NCI-H748 (cell line): ENCODE measurements around the gene HNRNPR.
"Not testable (repeated sequence)": the region's sequence is repeated elsewhere in the genome, so short reads cannot be mapped to it uniquely, and the experiment has no call there.

Experiments used
- DNase-seq: peaks from one replicate; lab custom pipeline; 2025; ENCODE audit not compliant: unreplicated experiment; lab: John Stamatoyannopoulos, UW

Gene HNRNPR

DNA sequence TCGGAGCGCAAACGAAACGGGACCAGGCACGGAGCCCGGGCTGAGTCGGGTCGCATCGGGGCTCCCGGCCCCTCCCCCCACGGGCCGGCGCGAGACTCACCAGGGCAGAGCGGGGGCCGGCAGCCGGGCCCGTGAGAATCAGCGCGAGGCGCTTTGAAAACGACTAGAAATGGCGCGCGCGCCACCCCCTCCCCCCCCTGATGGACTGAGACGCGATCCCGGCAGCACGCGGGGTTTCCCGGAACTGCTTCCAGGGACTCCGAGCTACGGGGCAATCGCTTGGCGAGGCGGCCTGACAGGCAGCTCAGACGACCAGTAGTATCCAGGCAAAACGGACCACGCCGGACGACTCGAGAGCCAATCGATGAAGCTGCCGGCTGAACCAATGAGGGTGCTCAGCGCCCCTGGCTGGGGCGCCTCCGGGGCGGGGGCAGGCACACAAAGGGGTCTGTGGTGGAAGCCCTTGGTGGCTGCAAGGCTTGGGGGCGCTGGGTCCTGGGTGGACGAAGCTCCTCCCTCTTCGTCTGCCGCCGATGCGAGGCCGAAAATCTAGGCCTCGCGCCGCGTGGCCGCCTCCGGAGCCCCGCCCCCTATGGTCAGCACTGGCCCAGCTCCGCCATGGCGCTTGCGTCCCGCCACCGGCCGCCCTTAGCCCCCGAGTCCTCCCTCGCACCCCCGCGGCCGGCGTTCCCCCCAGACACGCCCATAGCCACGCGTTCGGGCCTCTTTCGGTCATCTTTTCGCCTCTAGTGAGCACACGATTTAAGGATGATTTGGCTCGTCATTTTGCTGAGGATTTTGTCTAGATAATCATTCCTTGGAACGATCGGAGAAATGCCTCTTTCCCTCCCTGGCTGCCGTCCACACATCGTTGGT lies at the start of gene HNRNPR:
Gene HNRNPR (minus strand): TSS at position 174 of the 876 bp plus-strand sequence. CDS start 3,276 bp downstream, outside the sequence.
- DNase-seq, result peak; percentile 99

DNA sequence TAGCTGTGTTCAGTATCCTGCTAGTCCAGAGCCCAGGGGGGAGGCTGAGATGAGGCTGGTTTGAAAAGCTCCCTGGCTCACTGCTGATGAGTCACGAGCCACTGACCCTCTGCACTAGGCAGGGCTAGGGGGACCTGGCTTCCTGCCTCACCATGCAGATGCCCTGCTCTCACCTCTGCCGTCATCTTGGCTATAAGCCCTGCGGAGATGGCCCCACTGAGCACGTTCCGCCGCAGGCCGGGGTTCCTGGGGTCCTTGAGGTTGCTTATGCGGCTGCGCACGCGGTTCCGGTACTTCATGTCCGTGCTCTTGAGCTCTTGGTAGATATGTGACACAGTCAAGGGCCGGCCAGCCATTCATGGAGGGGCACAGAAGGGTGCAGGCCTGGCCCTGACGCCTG lies 49.6 kb upstream of the HNRNPR start:
- no peak for DNase-seq

DNA sequence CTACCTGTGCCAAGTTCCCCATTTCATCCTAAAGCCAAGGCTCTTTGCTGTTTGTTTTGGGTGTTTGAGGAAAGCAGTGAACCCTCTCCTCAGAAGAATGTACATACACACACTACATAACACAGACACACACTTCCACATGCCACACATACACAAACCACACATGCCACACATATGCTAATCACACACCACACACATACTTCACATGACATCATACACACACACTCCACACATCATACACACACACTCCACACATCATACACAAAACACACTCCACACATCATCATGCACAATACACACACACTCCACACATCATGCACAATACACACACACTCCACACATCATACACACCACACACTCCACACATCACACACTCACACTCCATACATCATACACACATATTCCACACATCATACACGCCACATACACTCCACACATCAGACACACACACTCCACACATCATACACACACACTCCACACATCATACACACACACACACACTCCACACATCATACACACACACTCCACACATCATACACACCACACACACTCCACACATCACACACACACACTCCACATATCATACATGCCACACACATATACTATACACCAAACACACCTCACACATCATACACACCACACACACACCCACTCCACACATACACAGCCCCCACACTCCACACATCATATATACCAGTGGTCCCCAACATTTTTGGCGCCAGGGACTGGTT lies 48.2 kb upstream of the HNRNPR start:
- no peak for DNase-seq

DNA sequence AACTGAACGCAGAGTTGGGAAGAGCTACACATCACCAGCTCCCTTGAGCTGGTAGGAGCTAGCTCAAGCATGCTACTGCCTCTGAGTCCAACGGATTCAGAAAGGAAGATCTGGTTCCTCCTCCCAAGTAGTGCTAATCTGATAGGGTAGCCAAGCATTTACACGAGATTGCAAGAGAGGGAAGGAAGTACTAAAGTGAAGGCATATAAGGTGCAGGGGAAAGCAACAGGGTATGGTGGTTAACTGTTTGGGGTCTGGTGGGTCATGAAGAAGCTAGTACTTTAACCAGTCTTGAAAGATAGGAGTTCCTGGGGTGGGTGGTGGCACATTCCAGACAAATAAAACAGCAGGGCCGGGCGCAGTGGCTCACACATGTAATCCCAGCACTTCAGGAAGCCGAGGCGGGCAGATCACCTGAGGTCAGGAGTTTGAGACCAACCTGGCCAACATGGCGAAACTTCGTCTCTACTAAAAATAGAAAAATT lies 45.8 kb upstream of the HNRNPR start:
- DNase-seq, result no peak

DNA sequence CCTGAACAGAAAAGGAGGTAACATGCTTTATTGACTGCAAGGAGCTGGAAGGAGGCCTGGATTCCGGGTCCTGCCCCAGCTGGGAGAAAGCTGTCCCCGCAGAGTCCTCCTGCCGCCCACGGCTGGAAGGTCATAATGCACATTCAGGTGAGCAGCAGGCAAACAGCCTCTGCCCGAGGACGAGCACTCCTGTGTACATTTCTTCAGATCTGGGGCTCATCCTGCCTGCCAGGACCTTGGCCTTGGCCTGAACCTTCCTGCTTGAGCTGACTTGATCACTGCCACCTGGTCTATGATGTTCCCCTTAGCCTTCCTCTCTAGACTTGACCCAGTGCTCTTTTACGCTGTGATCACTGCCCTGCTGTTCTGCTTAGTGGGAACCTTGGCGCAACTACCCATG lies 43.4 kb upstream of the HNRNPR start:
- no peak for DNase-seq

DNA sequence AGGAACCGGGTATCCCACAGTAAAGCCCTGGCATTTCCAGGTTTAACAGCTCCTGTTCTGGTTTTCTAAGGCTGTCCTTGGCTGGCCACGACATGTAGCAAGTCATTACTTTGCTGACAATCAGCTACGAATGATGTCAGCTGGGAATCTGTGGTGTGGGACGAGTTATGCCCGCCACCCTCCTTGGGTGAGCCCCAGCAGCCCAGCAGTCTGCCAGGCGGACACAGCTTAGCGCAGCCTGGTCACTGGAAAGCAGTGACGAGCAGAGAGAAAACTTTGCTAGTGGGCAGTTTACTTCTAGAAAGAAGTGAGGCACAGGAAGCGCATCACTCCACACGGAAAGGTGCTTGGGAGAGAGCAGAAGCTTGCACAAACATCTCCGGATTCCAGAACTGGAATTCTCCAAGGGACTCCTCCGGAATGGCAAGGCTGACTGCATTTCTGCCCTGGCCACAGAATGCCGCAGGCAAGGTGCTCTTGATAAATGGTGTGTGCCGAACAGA lies 41.1 kb upstream of the HNRNPR start:
- no peak for DNase-seq

DNA sequence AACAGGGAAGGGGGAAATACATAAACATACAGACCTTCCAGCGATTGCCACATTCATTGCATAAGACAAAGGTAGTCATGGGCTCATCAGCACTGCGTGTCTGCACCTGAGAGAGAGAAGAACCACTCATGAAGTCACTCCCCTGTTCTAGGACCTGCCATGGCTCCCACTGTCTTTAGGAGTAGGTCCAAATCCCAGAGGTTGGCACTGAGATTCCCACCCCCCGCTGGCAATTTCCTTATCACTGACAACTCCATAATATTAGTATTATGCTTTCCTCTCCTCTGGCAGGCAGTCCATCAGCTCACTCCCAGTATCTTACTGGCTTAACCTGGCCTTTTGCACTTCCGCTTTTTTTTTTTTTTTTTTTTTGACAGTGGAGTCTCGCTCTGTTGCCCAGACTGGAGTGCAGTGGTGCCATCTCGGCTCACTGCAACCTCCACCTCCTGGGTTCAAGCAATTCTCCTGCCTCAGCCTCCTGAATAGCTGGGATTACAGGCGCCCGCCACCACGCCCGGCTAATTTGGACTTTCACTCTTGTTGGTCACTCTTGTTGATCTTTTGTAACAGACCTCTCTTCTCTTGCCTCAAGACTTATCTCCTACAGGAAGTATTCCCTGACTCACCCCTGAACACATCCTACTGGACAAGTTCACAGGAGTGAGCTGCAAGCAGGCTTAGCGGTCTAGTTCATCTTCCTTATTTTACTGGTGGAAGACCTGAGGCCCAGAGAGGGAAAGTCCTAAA lies 40.4 kb upstream of the HNRNPR start:
- DNase-seq, result no peak

DNA sequence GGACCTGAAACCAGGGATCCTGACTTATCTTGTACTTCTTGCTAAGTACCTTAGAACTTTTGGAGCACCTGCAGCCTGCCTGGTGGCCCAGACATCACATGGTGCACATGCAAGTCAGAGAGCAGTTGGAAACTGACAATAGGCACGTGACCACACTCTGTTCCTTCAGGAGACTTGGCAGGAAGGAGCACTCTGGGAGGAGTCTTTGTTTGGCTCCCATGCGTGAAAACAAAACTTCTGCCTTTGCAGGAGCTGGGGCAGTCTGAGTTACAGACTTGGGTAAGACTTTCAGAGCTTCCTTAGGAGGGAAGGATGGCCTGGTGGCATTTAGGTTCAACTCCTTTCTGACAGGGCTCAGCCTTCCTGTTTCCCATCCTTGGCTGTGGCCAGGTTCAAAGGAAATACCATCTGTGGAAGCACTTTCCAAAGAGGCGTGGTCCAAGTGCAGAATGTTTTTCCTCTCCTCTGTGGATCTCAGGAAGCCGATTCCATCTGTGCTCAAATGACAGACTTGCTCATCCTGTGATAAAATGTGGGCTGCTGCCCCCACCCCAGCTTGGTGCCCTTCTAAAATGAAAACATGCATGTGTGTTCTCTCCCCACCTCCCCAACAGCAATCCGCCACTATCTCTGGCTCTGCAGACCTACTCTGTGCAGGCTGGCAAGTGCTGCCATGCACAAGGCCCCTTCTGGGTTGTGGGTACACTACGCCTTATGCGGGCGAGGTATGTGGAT lies 39.7 kb upstream of the HNRNPR start:
- DNase-seq, result no peak

DNA sequence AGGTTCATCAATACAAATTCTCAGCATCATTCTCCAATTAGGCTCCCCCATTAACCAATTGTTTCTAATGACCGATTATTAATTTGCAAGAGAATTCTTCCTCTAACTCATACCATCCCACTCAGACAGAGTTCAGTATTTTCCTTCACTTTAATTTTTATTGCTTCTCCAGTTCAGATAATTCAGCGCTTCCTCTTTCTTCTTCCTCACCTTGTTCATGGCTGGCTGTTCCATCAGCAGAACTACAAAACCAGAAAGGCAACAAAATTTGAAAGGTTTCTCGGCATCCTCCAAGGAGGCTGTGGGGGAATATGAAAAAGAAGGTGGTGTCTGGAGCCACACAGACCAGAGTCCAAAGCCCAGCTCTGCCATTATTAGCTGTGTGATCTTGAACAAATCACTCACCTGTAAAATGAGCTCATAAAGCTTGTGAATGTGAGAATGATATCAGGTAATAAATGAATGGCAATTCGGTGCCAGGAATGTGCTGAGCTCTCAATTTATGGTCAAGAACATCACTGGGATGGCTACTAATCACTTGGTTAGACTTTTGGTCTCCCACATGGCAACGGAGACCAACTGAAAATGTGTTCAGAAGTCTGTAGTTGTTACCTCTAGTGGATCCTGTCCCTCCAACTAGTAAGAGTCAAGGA lies 37.3 kb upstream of the HNRNPR start:
- no peak for DNase-seq

DNA sequence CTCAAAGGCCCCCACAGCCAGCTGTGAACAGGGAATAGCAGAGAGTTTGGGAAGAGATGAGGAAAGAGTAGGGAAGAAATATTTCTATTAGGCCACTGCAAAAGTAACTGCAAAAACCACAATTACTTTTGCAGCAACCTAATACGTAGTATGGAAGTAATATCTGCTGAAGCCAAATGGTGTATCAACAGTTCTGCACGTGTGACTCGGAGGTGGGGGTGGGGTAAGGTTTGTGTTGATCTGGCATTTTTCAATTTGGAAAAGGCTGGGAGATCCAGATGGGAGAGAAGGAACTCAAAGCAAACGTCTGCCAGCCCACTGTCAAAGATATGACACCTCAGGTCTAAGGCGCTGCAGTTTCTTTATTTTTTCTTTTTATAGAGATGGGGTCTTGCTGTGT lies 36.6 kb upstream of the HNRNPR start:
- DNase-seq, result no peak

DNA sequence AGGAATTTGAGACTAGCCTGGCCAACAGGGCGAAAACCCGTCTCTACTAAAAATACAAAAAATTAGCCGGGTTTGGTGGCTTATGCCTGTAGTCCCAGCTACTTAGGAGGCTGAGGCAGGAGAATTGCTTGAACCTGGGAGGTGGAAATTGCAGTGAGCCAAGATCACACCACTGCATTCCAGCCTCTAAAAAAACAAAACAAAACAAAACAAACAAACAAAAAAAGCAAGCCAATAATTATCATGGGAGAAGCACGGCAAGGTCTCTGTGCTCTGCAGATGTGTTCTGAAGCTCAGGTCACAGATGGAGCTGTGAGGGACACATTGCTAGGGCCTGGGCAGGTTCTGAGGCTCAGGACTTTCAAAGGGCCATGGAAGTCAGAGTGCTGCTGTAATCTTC lies 36.2 kb upstream of the HNRNPR start:
- not testable (repeated sequence) for DNase-seq

DNA sequence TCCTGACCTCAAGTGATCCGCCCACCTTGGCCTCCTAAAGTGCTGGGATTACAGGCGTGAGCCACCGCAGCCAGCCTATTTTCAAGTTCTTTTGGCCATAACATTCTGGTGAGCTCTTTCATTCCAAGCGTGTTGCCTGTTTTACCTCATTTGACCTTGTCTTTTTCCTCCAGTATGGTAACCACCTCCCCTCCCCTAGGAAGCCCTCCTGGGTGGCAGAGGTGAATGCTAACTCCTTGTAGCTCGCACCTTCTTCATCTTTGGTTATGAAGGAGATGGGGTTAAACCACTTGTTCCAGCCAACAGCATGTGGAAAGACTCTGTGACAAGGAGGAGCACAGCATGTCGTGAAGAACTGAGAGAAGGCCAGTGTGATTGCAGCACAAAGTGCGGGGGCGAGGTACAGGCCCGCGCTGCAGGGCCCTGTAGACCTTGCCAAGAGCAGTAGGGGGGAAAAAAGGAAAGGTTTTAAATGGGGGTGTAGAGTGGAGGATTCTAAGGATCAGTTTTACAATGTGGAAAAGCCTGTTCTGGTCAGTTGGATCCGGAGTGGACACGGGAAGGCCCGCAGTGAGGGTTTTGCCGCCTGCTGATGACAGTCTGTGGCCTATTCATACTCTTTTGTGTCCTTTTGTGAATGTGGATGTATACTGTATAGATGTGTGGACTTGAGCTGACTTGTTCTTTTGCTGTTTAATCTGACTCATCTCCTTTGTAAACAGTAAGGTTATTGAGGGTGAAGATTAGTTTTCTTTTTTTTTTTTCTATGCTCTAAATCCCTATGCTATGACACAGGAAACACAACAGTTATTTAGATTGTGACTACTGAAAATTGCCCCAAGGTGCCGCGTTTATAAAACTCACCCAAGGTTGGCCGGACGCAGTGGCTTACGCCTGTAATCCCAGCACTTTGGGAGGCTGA lies 33.1 kb upstream of the HNRNPR start:
- DNase-seq, result no peak

DNA sequence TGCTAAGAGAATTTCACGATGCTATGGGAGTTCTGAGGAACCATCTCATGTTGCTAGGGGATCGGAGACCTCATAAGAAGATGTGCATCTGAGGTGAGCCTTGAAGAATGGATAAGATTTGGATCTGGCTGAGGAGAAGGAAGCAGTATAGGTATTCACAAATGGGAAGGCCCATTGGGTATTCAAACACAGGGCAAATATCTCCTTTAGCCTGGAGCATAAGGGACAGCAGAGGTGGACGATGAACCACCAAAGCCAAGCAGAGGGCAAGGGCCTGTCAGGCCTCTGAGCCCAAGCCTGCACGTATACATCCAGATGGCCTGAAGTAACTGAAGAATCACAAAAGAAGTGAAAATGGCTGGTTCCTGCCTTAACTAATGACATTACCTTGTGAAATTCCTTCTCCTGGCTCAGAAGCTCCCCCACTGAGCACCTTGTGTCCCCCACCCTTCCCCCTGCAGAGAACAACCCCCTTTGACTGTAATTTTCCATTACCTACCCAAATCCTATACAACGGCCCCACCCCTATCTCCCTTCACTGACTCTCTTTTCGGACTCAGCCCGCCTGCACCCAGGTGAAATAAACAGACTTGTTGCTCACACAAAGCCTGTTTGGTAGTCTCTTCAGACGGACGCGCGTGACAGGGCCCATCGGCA lies 30.1 kb upstream of the HNRNPR start:
- not testable (repeated sequence) for DNase-seq

DNA sequence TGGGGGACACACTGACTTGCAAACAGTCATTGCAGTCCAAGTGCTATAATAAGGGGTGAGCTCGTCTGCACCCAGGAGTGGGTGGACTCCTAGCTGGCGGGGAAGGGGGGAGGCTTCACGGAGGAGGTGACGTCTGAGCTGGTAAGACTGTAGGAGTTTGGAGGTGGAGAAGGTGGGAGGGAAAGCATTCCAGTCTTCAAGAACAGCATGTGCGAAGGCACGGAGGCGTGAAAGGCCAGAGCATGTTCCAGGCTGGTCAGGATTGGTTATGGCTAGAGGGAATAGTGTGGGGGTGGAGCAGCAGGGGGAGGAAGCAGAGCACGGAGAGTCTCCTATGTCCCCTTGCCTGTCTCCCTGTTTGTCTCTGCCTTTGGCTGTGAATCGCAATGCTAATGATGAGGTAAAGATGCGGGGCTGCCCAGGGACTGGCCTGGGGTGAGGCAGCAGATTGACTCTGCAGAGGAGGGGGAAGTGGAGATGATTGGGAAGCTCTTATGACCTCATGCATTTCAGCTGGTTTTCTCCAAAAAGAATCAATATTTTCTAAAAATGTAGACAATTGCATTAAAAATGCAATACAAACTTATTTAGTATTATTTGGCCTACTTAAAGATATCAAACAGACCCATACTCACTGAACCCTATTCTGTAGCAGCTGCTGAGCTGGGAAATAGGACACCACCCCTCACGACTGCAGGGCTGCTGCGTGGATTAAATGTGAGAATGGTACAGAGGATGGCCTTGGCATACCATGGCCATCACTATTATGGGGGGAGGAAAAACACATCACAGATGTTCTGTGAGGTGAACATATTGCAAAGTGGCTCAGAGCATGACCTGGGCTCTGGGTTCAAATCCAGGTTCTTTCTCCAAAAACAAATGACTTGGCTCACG lies 28.1 kb upstream of the HNRNPR start:
- no peak for DNase-seq

DNA sequence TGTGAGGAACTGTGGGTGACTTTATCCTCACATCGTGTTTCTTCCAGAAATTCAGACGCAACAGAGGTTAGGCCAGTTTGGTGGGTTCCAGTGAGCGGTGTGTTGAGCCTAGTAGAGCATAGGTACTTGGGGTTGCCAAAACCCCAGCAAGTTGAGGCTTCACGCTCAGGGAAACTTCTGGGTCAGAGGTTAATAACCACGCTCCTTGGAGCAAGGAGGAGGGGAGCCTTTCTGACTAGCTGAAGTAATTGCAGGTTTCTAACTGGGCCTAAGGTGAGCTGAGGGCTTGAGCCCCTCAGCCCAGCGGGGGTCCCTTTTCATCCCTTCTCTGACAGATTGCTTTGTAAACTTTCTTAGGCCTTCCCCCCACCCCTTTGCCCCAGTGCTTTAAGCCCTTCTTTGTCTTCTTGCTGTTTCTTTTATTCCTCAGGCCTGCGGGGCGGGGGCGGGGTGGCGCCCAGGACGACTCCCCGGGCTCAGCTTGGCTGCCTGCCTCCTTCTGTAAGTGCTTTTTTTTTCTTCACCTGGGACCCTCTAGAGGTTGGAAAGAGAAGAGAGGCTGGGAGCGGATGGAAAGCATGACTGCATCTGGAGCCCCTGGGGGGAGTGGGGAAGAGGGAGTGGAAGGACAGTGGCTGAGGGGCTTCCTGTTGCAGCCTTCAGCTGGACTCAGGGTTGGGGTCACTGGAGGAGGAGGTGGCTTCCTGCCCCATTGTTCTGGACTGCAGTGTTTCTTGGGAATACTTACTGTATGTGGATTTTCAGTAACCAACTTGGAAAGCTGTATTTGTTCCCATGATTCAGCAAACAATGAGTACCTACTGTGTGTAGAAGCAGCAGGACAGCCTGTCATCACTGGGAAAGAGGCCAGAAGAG lies 26.9 kb upstream of the HNRNPR start:
- DNase-seq, result no peak

DNA sequence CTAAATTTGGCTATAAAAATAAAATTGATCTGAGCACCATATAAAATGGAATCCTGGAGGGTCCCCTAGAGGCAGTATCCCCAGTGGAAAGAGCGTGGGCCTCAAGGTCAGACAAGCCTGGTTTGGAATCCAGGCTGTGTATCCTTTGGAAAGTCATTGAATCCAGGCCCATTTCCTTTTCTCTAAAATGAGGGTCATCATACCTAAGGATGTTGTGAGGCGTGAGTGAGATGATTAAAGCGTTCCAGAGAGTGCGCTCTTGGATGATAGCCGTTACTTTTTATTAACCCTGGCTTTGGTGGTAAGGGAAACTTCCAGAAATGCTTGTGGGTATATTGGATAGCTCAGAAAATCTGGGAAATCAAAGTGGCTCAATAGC lies 26.2 kb upstream of the HNRNPR start:
- DNase-seq, result no peak
